Hematopoietic multipotent progenitor cell treated with erythropoietin and hydrocortisone succinate and interleukin-3 and kit ligand, for 4 days (in vitro differentiated cells): ENCODE data around the gene ENAH.

Experiments
- DNase-seq: peaks from one replicate; pipeline ENCODE4 v3.0.0-alpha.2; 2015

ENAH gene

DNA sequence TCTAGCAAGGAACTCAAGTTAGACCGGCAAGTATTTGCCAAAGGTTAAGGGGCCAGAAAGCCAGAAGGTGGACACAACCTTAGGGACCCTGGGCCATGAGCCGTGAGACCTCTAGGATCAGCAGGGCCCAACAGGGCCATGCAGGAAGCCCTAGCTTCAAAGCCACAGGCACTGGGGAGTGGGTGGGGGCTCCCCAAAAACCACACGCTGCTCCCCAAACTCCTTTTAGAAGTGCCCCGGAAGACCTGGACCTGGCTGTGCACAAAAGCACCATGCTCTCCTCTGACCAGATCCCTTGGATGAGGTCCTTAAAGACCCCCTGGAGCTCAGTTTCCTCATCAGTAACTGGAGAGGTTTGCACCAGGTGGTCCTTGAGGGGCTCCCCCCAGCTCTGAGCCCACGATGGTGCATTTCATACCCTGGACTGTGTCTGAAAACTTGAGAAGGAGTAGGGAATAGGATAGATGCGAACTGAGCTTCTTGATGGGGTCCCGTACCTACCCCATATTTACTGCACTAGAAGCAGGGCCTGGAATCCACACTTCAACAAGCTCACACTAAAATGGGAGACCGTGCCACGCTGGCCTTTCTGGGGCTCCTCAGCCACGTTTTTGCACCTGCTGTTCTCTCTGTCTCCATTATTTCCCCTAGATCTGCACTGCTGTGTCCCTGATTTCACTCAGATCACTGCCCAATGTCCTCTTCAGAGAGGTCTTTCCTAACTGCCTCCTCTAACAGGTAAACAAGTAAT, 184.5 kb downstream of the ENAH start:
- DNase-seq = no peak

- peak; percentile 96 for DNase-seq
Observed at GRCh38 chr1:225467193-225468020, 185.5 kb downstream of the ENAH start.

DNA sequence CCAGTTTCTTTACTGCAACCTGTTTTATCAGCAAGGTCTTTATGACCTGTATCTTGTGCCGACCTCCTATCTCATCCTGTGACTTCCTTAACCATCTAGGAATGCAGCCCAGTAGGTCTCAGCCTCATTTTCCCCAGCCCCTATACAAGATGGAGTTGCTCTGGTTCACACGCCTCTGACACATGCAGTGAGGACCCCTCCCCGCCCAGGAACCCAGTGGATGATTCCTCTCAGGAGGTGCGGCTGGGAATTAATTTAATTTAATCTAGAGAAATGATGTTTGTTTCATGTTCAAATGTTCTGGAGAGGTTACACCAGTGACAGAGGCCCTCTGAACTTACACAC, 186.1 kb downstream of the ENAH start:
- DNase-seq = no peak

- DNase-seq = no peak
Observed at GRCh38 chr1:225465793-225466517, 187.0 kb downstream of the ENAH start.

DNA sequence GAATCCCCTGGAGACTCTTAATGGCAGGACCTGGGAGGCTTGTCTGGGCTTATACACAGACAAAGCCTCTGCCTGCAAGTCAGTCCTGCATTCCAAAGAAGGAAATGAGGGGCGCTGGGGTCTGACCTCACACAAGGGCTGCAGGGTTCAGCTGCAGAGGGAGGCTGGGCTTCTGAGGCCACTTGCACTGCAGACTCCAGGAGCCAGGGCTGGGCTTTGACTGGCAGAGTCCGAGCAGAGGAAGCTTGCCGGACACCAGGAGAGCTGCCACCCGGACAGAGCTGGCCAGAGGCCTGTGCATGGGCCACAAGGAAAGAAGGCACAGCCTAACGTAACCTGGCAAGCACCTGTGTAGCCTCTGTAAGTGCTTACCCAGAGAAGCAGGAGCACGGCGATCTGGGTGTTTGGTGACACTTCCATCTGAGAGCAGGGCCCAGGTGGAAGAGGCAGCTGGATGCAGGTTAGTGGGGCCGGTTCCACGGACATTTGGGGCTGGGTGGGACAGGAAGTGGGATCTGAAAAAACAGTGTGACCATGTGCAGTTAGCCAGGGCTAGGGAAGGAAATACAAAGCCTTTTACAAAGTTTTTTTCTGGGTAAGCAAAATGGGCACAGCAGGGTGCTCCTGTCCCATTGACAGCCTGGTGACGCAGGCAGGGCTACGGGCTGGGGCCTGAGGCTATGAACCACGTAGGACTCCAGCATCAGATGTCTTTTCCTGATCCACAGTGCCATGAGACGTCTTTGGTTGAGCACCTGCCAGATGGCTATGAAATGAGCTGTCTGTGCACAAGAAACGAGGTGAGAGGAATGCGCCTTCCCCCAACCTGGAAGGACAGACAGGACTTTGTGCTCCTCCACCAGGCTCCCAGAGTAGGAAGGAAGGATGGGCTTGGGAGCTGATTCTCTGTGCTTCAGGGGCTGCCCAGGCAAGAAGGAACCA, 187.8 kb downstream of the ENAH start:
- no peak for DNase-seq

DNA sequence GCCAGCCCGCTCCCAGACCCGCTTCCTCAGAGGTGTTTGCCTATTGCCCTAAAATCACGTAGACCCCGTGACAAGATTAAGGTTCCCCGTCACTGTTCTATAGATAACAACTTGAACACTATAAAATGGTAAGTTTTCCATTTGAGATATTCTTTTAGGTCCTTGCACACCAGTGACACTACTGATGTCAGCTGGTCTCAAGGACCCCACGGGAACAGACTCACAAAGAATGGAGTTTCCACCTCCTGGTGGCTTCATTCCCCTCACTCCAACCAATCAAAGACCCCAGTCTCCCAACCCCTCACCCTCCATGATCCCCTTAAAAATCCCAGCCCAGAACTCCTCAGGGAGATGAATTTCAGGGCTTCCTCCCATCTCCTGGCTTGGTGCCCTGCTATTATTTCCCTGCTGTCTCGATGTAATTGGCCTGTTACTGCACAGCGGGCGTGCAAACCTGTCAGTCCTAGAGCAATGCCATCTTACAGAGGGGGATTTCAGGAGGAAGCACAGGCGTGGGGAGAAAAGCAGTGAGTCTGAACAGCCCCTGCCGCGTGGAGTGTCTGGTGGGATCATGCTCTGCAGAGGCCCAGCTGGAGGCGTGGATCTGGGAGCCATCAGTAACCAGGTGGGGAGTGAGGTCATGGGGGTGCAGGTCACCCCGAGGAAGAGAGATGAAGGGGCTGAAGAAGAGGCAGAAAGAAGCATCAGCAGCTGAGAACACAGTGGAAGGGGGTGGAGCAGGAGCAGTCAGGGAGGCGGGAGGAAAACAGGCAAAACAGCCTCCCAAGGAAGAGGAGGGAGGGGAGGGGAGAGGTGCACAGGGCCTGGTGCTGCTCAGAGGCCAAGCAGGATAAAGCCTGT, 190.0 kb downstream of the ENAH start:
- DNase-seq = no peak

- no peak for DNase-seq
Observed at GRCh38 chr1:225462429-225462713, 190.6 kb downstream of the ENAH start.

DNA sequence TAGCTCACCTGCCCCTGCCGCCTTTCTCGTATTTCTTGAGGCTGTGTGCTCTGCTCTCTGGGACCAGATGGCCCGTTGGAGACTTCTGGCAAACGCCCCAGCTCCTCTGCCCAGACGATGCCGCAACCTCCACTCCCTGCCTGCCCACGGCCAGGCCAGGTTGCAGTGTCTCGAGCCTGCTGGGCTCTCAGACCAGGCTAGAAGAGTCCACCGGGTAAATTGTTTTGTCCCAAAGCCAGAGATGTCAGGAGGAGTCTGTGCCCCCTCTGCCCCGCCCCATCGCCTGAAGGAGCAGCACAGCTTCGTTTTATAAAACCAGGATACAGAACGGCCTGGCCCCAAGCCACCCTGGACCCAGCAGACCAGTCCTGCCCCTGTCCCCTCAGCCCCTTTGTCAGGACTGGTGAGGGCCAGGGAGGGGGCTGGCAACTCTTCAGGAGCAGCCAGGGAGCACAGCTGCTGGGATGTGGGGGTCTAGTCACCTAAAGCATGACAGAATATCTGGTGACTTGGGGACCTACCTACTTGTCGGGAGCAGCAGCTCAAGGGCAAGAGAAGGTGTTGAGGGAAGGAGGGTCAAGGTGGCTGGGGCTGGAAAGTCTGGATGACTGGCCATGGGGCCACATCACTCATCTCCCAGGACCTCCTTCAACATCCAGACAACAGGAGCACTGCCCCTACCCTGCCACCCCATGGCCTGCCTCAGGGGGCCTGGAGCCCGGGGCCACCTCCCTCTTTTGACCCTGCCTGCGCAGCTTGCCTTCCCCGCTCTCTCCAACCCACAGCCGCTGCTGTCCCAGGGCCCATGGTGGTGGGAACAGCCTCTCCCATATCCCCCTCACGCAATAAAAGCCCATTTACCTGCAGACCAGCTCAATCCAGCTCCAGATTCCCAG, 191.1 kb downstream of the ENAH start:
- no peak for DNase-seq

- DNase-seq = peak; percentile 38
Observed at GRCh38 chr1:225460737-225461532, 192.0 kb downstream of the ENAH start.

DNA sequence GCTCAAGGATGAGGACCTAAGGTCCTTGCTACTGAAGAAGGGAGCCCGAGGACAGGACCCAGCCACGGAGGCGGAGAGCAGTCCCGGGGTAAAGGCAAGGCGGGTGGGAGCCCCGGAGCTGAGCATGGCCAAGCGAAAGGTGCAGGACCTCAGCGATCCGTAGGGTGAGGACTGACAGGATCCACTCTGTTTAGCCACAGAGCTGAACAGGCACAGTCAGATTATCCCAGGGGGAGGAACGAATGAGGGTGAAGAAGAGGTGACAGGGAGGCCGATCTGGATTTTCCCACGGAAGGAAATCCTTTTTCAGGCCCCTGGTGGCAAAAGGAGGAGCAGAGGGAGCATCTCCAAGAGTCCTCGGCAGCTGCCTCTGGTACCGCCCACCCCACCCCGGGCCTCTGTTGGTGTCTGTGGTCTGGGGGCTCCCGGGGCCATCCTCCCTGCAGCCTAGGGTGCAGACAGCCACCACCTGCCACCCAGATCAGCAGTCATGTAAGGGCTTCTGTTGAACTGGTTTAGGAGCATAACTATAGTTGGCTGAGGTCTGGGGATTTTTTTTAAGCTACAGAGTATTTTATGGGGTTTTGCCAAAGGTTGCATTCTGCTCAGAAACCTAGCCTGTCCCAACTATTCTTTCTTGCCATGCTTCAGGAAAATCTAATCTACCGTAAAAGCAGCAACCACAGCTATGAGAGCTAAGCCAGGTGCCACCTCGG, 192.7 kb downstream of the ENAH start:
- no peak for DNase-seq

GRCh38 chr1:225458222-225458631, 194.7 kb downstream of the ENAH start:
- DNase-seq = peak; percentile 32

- DNase-seq = no peak
Observed at GRCh38 chr1:225454733-225455132, 198.2 kb downstream of the ENAH start.

DNA sequence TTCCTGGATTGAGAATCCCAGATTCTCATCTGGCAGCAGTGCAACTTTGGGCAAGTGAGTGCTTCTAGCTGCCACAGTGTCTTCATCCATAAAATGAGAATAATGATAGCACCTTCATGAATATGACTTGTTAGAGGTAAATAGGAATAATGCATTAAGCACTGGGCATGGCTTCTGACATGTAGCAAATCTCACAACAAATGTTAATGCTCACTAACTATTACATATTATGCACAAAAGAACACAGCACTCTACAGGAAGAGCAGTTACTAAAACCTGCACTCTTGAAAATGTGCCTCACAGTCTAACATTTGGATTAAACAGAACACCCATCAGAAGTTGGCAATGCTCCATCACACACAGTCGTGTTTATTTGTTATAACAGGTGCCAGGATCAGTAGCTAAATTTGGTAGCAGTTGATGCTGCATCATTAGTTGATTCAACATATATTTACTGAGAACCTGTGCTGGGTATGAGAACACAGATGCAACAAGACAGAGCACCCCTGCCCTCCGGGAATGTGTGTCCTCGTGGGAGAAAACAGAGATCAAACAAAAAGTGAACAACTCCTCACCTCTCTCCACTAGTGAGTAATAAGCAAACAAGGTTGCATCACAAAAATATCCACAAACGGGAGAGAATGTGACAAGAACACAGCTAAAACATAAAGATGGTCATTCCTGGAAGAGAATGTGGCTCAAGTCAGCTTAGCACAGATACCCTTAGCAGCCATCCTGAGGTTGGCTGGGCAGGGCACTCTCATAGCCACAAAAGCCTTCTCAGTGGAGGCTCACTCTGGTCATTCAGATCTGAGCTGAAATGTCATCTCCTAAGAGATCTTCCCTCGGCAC, 198.9 kb downstream of the ENAH start:
- DNase-seq = no peak

DNA sequence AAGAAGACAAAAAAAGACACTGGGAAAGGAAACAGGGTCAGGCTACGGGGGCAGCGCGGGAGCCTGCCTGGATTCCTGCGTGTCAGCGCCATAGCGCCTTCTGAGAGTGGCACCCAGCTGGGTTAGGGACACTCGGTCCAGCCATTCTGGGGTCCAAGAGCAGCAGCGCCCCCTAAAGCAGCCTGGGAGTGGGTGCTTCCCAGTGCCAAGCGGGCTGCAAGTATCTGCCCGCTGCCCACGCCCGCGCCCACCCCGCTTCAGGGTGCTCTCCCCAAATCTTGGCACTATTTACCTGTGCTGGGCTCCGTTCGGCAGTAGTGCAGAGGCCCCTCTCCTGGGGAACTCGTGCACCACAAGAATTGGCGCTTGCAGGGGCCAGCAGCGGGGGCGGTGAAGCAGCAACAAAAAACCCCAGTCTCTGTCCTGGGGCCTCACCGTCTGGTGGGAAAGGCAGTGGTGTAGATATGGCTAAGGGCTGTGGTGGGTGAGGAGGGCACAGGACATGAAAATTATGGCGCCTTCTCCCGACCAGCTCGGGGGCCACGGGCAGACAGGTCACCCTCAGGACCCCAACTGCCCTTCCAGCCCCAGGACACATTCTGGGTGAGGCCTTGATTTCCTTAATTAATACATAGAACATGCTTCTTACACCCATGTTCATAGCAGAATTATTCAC, 200.9 kb downstream of the ENAH start:
- no peak for DNase-seq

DNA sequence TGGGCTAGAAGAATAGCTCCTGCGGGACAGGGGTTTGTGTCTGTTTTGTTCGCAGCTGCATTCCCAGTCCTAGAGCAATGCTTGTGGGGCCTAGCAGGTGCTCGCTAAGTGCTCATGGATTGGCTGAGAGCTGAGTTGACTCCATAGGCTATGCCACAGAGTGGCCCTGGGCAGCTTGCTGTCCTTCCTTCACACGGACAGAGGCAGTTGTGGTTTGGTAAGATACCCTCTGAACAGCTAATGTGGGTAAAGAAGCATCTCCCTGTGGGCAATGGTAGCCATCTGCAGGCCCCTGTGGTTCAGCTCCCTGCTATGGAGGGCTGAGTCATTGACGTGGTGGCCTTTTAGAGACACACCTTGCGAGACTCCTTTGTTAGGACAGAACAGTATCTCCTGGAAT, 201.6 kb downstream of the ENAH start:
- DNase-seq = peak; percentile 44

- DNase-seq = peak; percentile 58
Observed at GRCh38 chr1:225450491-225451191, 202.3 kb downstream of the ENAH start.

DNA sequence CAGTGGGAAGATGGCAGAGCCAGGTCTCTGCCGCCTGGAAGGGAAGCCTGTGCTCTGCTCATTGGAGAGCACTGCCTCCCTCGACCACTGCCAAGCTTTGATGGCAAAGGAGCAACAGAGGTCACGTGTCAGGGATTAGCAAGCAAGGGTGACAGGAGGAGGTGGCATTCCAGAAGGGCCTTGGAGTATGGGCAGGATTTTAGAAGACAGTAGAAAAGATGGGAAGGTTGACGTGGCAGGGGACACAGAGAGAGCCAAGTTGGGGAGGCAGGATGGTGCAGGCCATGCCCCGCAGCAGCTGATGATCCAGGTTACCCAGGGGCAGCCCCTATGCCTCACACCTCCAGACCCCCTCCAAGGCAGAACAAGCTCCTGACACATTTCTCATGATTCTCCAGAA, 203.1 kb downstream of the ENAH start:
- DNase-seq = no peak
